Activated CD8-positive, alpha-beta memory T cell treated with anti-CD3 and anti-CD28 coated beads for 24 hours (primary cell): ENCODE measurements around the gene ACAA2.

Experiments used
- DNase-seq: peaks from one replicate; pipeline ENCODE4 v3.0.0-alpha.2; 2020

ACAA2 gene

DNA sequence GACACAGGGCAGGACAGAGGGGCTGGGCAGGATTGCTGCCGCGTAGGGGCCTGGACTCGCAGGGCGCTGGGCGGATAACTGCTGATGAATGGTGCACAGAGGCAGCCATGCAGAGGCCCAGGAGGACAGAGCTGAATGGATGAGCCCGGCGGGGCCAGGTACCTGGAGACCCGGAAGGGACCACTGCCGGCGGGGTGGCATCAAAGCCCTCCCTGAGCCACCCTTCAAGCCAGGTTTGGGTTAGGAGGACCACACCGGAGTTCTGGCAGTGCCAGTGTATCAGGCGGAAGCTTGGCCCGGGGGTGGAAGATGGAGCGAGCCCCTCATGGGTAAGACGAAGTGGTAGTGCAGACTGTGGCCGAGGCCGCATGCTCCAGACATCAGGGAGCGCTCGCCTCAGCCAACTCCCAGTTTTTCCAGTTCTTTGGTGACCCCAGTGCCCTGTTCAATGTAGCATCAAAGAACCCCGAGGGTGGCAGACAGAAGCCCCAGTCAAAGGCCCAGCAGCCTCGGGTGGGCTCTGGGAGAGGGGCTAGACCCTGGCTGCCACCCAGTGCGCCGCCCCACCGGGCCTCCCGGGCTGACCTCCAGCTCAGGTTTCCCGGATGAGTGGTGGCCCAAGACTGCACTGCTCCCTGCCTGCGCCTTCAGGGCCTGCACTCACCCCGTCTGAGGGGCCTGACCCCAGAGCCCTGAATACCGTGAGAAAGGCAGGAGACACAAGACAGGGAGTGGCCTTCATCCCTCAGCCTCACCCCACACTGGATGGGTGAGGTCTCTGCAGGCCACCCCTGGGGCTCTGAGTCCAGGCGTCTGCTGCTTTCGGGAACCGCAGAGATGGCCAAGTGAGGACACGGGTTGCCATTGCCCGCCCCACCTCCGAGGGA is 50.9 kb downstream of the ACAA2 start:
- no peak for DNase-seq

DNA sequence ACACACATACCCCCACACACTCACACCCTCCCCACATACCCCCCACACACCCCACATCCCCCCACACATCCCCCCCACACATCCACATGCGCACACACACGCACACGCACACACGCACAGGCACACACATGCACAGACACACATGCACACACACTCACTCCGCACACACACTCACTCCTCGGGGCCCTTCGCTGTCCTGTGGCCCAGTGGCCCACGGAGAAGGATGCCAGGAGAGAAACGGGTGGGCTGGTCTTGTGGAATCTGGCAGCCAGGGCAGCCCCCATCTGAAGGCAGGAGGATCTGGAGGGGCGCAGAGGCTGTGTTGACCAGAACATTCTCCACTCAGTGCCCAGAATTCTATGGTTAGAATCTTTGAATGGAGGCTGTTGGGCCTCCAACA is 51.6 kb downstream of the ACAA2 start:
- DNase-seq = no peak

- DNase-seq = no peak
These were observed 55.1 kb downstream of the ACAA2 start for GRCh38 chr18:49758263-49758610.

DNA sequence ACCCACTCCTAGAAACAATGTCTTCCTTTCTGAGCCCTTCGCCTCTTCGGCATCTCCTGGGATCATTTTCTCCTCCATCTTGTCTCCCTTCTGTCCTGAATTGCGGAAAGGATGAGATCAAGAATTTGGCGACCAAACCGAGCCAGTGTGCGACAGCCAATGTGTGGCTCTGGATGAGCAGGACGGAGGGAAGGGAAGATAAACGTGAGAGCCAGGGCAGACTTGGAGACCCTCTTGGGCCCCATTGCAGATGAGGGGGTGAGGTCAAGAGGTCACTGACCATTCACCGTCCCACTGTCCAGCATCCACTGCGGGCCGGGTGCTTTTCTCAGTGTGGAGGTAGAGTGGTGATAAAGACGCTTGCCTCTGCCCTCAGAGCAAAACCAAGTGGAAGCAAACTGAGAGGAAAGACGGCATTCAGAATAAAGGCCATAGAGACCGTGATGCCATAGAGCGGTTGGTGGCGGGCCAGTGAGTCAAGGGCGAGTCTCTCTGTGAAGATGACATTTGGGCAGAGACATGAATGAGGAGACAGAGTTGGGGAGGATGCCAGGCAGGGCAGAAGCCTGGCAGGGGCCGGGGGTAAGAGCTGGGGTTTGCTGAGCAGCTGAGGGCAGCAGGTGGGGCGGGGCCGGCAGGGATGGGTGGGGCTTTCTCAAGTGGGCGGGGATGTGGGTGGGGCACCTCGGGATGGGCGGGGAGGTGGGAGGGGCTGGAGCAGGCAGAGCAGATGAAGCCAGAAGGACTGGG is 55.6 kb downstream of the ACAA2 start:
- DNase-seq = no peak

- no peak for DNase-seq
These were observed 56.5 kb downstream of the ACAA2 start for GRCh38 chr18:49756671-49757362.

GRCh38 chr18:49756135-49756534 is 57.2 kb downstream of the ACAA2 start:
- no peak for DNase-seq

DNA sequence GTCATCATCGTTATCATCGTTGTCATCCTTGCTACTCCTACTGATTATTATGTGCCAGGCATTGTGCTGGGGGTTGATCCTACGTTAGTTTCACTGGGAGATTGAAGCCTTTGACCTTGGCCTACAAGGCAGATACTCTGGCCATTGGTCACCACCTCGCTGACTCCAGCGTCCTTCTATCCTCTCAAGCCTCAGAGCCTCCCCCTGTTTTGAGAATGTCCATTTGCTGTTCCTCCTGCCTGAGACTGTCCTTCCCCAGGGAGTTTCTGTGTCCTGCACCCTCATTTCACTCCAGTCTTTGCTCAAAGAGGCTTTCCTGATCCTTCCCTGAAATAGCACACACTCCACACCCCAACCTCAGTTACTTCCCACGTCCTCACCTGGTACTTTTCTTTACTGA is 57.8 kb downstream of the ACAA2 start:
- DNase-seq = no peak

- no peak for DNase-seq
These were observed 58.5 kb downstream of the ACAA2 start for GRCh38 chr18:49754866-49755265.

- DNase-seq = no peak
These were observed 59.7 kb downstream of the ACAA2 start for GRCh38 chr18:49753643-49754042.

- no peak for DNase-seq
These were observed 61.3 kb downstream of the ACAA2 start for GRCh38 chr18:49752095-49752457.

- DNase-seq = no peak
These were observed 61.8 kb downstream of the ACAA2 start for GRCh38 chr18:49751427-49752094.

DNA sequence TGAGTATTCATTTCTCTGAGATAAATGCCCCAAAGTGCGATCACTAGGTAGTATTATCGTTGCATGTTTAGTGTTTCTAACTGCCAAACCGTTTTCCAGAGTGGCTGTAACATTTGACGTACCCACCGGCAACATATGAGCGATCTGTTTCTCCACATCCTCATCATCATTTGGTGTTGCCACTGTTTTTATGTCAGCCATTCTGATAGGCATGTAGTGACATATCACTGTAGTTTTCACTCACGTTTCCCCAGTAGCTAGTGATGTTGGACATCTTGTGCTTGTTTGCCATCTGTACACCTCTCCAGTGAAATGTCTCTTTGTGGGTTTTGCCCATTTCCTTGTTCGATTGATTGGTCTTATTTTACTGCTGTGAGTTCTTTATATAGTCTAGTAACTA is 63.8 kb downstream of the ACAA2 start:
- DNase-seq = no peak

DNA sequence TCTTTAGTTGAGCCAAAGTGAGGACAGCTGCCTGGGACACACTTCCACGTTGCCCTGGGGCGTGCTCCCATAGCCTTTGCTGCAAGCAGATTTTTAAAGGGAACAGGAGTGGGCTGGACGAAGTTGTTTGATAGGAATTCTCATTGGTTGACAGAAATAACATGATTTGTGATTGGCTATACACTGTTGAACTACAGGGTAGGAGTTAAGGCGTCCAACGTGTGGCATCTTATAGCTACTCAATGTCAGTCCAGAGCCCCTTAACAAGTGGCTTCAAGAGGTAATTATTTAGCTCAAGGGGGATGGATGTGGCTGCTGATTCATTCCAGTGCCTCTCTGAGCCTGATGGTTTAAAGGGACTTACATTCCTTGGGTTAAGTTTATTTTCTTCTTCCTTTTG is 65.5 kb downstream of the ACAA2 start:
- DNase-seq = no peak

- no peak for DNase-seq
These were observed 68.0 kb downstream of the ACAA2 start for GRCh38 chr18:49745045-49746014.

DNA sequence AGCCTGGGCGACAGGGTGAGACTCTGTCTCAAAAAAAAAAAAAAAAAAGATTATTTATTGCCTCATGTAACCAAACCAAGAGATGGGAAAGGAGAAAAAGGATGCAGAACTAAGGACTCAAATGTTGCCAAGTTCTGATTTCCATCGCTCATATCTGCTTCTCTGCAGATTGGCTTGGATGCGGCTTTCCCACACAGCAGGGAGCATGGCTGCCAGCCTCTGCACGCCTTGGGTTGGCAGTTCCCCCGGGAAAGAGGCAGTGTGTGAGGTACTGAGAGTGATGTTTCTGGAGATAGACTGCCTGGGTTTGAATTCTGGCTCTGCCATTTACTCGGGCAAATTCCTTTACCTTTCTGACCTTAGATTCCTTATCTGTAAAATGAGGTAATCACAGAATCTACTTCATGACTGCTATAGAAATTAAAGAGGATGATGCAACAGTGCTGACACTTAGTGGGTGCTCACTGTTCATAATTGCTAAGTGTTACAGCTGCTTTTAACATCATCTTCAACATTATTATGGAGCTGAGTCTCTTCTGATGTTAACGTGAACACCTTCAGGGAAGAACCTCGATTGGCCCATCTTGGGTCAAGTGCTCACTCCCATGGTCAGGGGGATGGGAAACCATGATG is 68.8 kb downstream of the ACAA2 start:
- DNase-seq = no peak

DNA sequence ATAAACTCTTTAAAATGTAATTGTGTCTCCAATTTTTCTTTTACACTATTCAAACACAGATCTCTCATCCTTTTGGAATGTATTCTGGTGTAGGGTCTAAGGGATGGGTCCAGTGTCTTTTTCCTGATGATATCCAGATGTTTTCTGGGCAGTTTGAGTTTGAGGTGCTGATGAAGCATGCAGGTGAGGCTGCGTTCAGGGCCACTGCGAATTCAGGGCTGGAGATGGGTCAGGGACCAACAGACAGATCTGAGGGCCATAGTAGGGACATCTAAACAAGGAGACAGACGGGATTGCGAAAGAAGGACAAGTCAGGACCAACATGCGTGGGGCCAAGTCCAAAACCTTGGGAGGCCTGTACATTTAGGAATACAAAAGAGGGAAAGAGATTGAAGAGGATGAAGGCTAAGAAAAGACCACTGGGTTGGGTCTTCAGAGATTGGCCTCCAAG is 70.2 kb downstream of the ACAA2 start:
- DNase-seq = no peak

DNA sequence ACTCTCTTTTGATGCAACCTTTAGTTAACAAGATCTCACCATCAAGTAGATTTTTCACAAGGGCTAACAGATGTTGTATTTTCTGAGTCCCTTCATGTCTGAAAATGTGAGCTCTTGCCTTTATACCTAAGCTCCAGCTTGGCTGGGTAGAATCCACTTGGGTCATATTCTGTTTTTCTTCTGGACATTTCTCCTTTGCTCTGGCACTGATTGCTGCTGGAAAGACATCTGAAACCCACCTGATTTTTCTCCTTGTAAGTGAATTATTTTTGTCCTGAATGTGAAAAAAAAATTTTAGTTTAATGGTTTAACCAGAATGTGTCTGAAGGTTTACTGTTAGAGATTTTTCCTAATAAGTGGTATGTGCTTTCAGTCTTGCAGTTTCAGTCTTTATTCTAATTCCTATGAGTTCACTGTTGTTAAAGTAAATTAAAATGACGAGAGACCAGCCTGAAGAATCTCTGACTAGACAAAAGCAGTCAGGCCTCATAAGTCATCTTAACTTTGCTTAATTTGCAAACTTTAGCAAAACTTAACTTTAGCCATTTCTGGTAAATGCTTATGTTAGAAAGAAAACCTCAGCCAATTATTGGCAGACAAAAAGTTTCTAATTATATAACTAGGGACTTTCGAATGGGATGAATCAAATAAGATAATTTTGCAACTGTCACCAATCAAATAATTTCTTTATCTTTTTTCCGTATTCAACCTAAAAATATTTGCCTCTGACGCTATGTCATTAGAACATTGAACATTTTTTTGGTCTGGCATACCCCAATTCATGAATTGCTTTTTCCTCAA is 70.8 kb downstream of the ACAA2 start:
- no peak for DNase-seq

GRCh38 chr18:49739275-49739674 is 74.1 kb downstream of the ACAA2 start:
- no peak for DNase-seq

- DNase-seq = no peak
These were observed 74.6 kb downstream of the ACAA2 start for GRCh38 chr18:49738721-49739120.

GRCh38 chr18:49734836-49735235 is 78.5 kb downstream of the ACAA2 start:
- DNase-seq = no peak
